Spinal cord (tissue), 10 donors: ENCODE data around the gene NEU2. TPM values are rescaled to one million over a fixed set of nuclear protein-coding genes. Genes with fewer than 3 reads are reported as not detected.

Source experiments
- DNase-seq, 6 donors: peaks; one replicate each; pipeline versions ENCODE4 v3.0.0 to v3.0.0-alpha.2; 2013 to 2015; ENCODE audit warnings: low spot score in 6 of 6, low read depth in 4 of 6
- H3K27ac ChIP-seq: one replicate; pipeline ENCODE4 v1.5.1; 2013; ENCODE audit warnings: low read depth, low read length, control low read depth
- H3K27me3 ChIP-seq: one replicate; pipeline ENCODE4 v1.6.1; 2013; ENCODE audit warnings: low read length; ENCODE audit not compliant: control insufficient read depth, insufficient read depth
- H3K36me3 ChIP-seq: one replicate; pipeline ENCODE4 v1.6.1; 2013; ENCODE audit warnings: low read length; ENCODE audit not compliant: control insufficient read depth, insufficient read depth
- H3K4me1 ChIP-seq: one replicate; pipeline ENCODE4 v1.6.1; 2013; ENCODE audit warnings: low read length; ENCODE audit not compliant: control insufficient read depth, insufficient read depth
- H3K4me3 ChIP-seq: one replicate; pipeline ENCODE4 v1.5.1; 2013; ENCODE audit warnings: low read depth, low read length, control low read depth
- H3K9me3 ChIP-seq: one replicate; pipeline ENCODE4 v1.6.1; 2013; ENCODE audit warnings: low read length; ENCODE audit not compliant: control insufficient read depth, insufficient read depth
- WGBS: methylation state at CpG from one replicate; pipeline ENCODE4 v1.1.5; 2013; ENCODE audit warnings: missing lambda C conversion rate; ENCODE audit not compliant: insufficient coverage; 5-methylcytosine and 5-hydroxymethylcytosine counted together
- polyA plus RNA-seq, 2 donors: library from polyadenylated mRNA; unstranded; fragments of 120-200 nt; gene quantifications; one replicate each; pipeline ENCODE4 v1.2.1, GENCODE V29; 2013; ENCODE audit not compliant: insufficient read length in 2 of 2
- total RNA-seq, 2 donors: library from RNA; depleted of rRNA in 1 of 2; stranded (reverse); fragments of 120-200 nt in 1 of 2; fragments of >200 nt in 1 of 2; gene quantifications; one replicate each; pipeline versions ENCODE4 v1.2.3 to v1.2.4, GENCODE V29; 2013 to 2014
- donor health status: healthy.

The NEU2 gene
- total and polyA plus RNA-seq, 4 donors: not detected

- no peaks in the 10 kb centered on the region for H3K9me3 ChIP-seq
- H3K27ac ChIP-seq: no peak overlapping the region
- H3K4me3 ChIP-seq: no peak overlapping the region
- H3K27me3 ChIP-seq: no peaks in the 10 kb centered on the region
- WGBS: 94% methylated on average over 3 of the region's 3 CpGs
- no peak for DNase-seq
- H3K4me1 ChIP-seq: peaks cover 11% of the 10 kb centered on the region
- no peaks in the 10 kb centered on the region for H3K36me3 ChIP-seq
Observed at GRCh38 chr2:233009661-233010060, 22.8 kb upstream of the NEU2 start.

- H3K4me1 ChIP-seq: peaks cover 11% of the 10 kb centered on the region
- H3K4me3 ChIP-seq: no peak overlapping the region
- H3K27me3 ChIP-seq: no peaks in the 10 kb centered on the region
- no peak for DNase-seq
- WGBS: 97% methylated on average over 5 of the region's 9 CpGs
- no peaks in the 10 kb centered on the region for H3K36me3 ChIP-seq
- no peak overlapping the region for H3K27ac ChIP-seq
- no peaks in the 10 kb centered on the region for H3K9me3 ChIP-seq
Observed at GRCh38 chr2:233010569-233011267, 21.8 kb upstream of the NEU2 start.

DNA sequence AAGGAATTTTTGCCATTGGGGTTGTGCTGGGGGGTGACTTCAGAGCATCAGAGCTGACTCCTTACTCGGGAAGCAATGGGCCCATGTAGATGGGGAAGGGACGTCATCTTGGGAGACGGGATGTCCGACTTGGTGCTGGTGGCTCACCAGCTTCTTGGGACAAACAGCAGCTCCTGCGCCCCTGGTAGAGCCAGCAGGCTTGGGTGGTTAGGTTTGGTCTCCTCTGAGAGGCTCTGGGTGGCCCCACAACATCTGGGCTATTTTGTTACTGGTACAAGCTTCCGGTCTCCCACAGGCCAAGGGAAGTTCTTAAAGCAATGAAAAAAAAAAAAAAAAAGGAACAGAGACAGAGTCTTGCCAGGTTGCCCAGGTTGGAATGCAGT, 21.2 kb upstream of the NEU2 start:
- H3K9me3 ChIP-seq: no peaks in the 10 kb centered on the region
- no peak for DNase-seq

DNA sequence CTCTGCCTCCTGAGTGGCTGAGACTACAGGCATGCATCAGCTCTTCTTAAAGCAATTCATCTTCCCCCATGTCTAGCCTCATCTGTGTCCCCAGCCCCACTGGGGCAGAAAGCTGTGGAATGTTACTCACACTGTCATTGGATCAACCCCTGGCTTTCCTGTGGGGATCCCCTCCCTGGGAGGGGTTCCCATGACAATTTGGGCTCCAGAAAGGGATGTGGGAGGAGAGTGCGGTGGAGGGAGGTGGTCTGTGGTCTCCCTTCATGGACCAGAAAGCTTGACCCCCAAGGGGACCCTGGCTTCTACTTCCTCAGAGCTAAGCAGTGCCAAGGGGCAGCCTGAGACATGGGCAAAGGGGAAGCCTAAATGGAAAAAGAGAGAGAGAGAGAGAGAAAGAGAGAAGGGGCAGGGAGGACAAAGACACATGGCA, 20.8 kb upstream of the NEU2 start:
- Histone ChIP-seq H3K36me3 (no peaks in the 10 kb centered on the region), H3K4me3 (no peak overlapping the region), H3K9me3 (no peaks in the 10 kb centered on the region), H3K4me1 (peaks cover 11% of the 10 kb centered on the region), H3K27me3 (no peaks in the 10 kb centered on the region), H3K27ac (no peak overlapping the region)
- 90% methylated on average over 1 of the region's 1 CpG for WGBS
- no peak for DNase-seq

More for the DNA sequence above, 21.2 kb upstream of the NEU2 start:
- 93% methylated on average over 6 of the region's 6 CpGs for WGBS
- no peaks in the 10 kb centered on the region for H3K36me3 ChIP-seq
- no peak overlapping the region for H3K27ac ChIP-seq
- peaks cover 11% of the 10 kb centered on the region for H3K4me1 ChIP-seq
- no peaks in the 10 kb centered on the region for H3K27me3 ChIP-seq
- H3K4me3 ChIP-seq: no peak overlapping the region

DNA sequence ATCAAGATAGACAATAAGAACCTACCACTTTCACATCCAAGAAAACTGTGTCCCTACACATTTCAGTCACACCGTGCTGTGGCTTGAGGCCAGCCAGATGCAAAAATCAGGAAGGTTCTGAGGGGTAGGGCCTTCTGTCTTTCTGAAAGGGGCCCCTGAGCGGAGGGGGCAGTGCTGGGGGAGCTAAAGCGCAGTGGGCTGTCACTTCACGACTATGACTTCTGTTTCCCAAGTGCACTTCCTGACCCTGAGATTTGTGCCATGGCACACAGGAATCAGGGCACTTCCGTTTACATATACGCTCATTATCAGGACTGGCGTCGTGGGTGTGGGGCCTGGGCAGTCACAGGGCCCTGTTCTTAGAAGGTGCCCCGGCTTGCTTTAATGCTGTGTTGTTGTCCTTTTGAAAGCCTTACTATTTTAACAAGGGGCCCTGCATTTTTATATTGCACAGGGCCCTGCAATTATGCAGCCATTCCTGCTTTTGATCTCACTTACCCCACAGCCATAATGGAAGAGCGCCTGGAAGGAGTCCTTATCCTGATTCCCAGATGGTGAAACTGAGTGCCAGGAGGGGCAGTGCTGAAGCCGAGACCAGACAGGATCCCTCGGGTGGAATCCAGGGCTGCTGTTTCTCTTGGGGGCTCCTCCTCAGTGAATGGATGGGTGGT, 20.0 kb upstream of the NEU2 start:
- 79% methylated on average over 7 of the region's 12 CpGs for WGBS
- Histone ChIP-seq H3K36me3 (no peaks in the 10 kb centered on the region), H3K27me3 (no peaks in the 10 kb centered on the region), H3K4me3 (no peak overlapping the region), H3K4me1 (peaks cover 11% of the 10 kb centered on the region), H3K9me3 (no peaks in the 10 kb centered on the region), H3K27ac (no peak overlapping the region)
- DNase-seq: no peak

DNA sequence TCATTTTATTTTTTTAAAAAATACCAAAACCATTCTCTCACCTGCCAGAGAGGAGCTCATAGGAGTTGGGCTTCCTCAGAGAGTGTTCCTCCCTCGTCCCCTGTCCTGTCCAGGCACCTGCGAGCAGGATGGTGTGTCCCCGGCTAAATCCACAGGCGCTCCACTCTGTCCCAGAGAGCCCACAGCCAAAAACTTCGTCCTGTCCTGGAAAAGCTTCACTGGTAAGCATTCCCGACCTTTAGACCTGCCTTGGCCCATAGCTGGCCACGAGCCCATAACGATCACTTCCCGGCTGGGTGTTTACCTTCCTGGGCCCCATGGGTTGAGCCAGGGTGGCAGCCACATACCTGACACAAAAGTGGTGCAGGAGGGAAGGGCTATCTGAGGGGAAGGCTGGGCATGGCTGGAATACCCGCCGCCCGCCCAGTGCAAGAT, 19.4 kb upstream of the NEU2 start, which contains the start of gene NGEF:
Gene NGEF (minus strand): TSS at position 230 of the 435 bp plus-strand sequence. CDS start 38,366 bp downstream, outside the sequence.
- no peaks in the 10 kb centered on the region for H3K27me3 ChIP-seq
- DNase-seq: no peak
- no peak within 1 kb of the TSS for H3K27ac ChIP-seq
- WGBS: 84% methylated on average over 9 of the region's 12 CpGs
- peaks cover 11% of the 10 kb centered on the region for H3K4me1 ChIP-seq
- H3K36me3 ChIP-seq: no peaks in the 10 kb centered on the region
- H3K9me3 ChIP-seq: peaks cover 3% of the 10 kb centered on the region
- H3K4me3 ChIP-seq: no peak within 1 kb of the TSS

- no peak overlapping the region for H3K27ac ChIP-seq
- WGBS: 67% methylated on average over 1 of the region's 1 CpG
- DNase-seq: no peak
- H3K4me3 ChIP-seq: no peak overlapping the region
- no peaks in the 10 kb centered on the region for H3K36me3 ChIP-seq
- peaks cover 5% of the 10 kb centered on the region for H3K9me3 ChIP-seq
- no peaks in the 10 kb centered on the region for H3K27me3 ChIP-seq
- peaks cover 11% of the 10 kb centered on the region for H3K4me1 ChIP-seq
Observed at GRCh38 chr2:233013650-233014049, 18.8 kb upstream of the NEU2 start.

DNA sequence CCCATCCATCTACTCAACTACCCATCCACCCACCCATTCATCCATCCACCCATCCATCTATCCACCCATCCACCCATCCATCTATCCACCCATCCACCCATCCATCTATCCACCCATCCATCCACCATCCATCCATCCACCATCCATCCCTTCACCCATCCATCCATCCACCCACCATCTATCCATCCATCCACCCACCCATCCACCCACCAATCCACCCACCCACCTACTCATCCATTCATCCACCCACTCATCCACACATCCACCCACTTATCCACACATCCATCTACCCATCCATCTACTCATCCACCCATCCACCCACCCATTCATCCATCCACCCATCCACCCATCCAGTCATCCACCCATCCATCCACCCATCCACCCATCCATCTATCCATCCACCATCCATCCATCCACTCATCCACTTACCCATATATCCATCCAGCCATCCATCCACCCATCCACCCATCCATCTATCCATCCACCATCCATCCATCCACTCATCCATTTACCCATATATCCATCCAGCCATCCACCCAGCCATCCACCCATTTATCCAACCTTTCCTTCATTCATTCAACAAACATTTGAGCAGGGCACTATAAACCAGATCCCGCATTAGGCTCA, 17.3 kb upstream of the NEU2 start:
- peaks cover 5% of the 10 kb centered on the region for H3K9me3 ChIP-seq
- no peaks in the 10 kb centered on the region for H3K27me3 ChIP-seq
- H3K4me1 ChIP-seq: peaks cover 11% of the 10 kb centered on the region
- H3K27ac ChIP-seq: no peak overlapping the region
- WGBS: 100% methylated on average over 1 of the region's 1 CpG
- no peak for DNase-seq
- no peaks in the 10 kb centered on the region for H3K36me3 ChIP-seq
- no peak overlapping the region for H3K4me3 ChIP-seq

- Histone ChIP-seq H3K4me1 (no peaks in the 10 kb centered on the region), H3K36me3 (no peaks in the 10 kb centered on the region), H3K9me3 (peaks cover 5% of the 10 kb centered on the region), H3K27me3 (no peaks in the 10 kb centered on the region), H3K4me3 (no peak overlapping the region), H3K27ac (no peak overlapping the region)
- WGBS: no CpG with 5 or more reads among the region's 1 CpG
- DNase-seq: no peak
Observed at GRCh38 chr2:233017947-233018346, 14.5 kb upstream of the NEU2 start.
